Measurements from ENCODE around the gene RAP1GAP2.

- no peak for TF ChIP-seq CTCF (IDR thresholded peaks at IDR 0.05; ENCODE audit: low read length)
- TF ChIP-seq EZH2 (IDR thresholded peaks at IDR 0.05; ENCODE audit: borderline replicate concordance, low read length) = no peak
Observed at GRCh38 chr17:3019761-3020160, 223.5 kb downstream of the RAP1GAP2 start.

Data from OCI-LY1 (cell line).